Stimulated activated CD8-positive, alpha-beta memory T cell treated with anti-CD3 and anti-CD28 coated beads, Interleukin-15, amount 100 ng/mL, for 48 hours (primary cell): Measurements from ENCODE around the gene ZPBP.
"Not testable (repeated sequence)": the region's sequence is repeated elsewhere in the genome, so short reads cannot be mapped to it uniquely, and the experiment has no call there.

ENCODE experiments used
- DNase-seq, 2 donors: peaks; one replicate each; pipeline ENCODE4 v3.0.0-alpha.2; 2020; ENCODE audit warnings: low read depth in 2 of 2

Gene ZPBP

GRCh38 chr7:50041165-50041564 lies 51.9 kb downstream of the ZPBP start:
- not testable (repeated sequence) for DNase-seq

- DNase-seq: no peak
Observed at GRCh38 chr7:50037086-50037485, 56.0 kb downstream of the ZPBP start.

GRCh38 chr7:50022991-50023390 lies 70.1 kb downstream of the ZPBP start:
- no peak for DNase-seq

GRCh38 chr7:50022451-50022850 lies 70.6 kb downstream of the ZPBP start:
- DNase-seq: no peak

GRCh38 chr7:49995681-49996080 lies 97.4 kb downstream of the ZPBP start:
- DNase-seq: no peak

GRCh38 chr7:49986191-49986590 lies 106.9 kb downstream of the ZPBP start:
- no peak for DNase-seq

- peak in 1 of 2 donors; percentile 4 for DNase-seq
Observed at GRCh38 chr7:49980465-49980864, 112.6 kb downstream of the ZPBP start.

GRCh38 chr7:49976238-49976637 lies 116.8 kb downstream of the ZPBP start:
- DNase-seq: no peak

GRCh38 chr7:49974035-49974434 lies 119.0 kb downstream of the ZPBP start:
- DNase-seq: no peak

- DNase-seq: no peak
Observed at GRCh38 chr7:49937608-49938007, 155.4 kb downstream of the ZPBP start.

GRCh38 chr7:49931627-49932026 lies 161.4 kb downstream of the ZPBP start:
- DNase-seq: no peak

GRCh38 chr7:49928787-49929186 lies 164.3 kb downstream of the ZPBP start:
- no peak for DNase-seq

- DNase-seq: no peak
Observed at GRCh38 chr7:49927631-49928030, 165.4 kb downstream of the ZPBP start.

- DNase-seq: no peak
Observed at GRCh38 chr7:49926720-49927119, 166.3 kb downstream of the ZPBP start.

- DNase-seq: no peak
Observed at GRCh38 chr7:49911909-49912308, 181.1 kb downstream of the ZPBP start.

GRCh38 chr7:49894543-49894942 lies 198.5 kb downstream of the ZPBP start:
- no peak for DNase-seq

GRCh38 chr7:49893131-49893530 lies 199.9 kb downstream of the ZPBP start:
- DNase-seq: no peak

- DNase-seq: no peak
Observed at GRCh38 chr7:49892481-49892880, 200.6 kb downstream of the ZPBP start.
